T-helper 2 cell treated with Interferon-gamma antibody and Interleukin-4, amounts not matched to agents 100 ng/mL and 5 ng/mL, for 36 hours (primary cell): ENCODE data around the gene FZD4. TPM values are rescaled to one million over a fixed set of nuclear protein-coding genes. Genes with fewer than 3 reads are reported as not detected.

ENCODE experiments used
- intact Hi-C: fragments of 100-400 bp; cut with micrococcal nuclease; formaldehyde crosslinking; loops from one replicate; pipeline ENCODE4 v1.15.1; 2023
- total RNA-seq: library from RNA; stranded (reverse); gene quantifications from 2 replicates; pipeline ENCODE4 v1.2.3, GENCODE V29; 2022

FZD4 gene
- total RNA-seq, 1 donor from 2014 or later = 0.02 TPM

DNA sequence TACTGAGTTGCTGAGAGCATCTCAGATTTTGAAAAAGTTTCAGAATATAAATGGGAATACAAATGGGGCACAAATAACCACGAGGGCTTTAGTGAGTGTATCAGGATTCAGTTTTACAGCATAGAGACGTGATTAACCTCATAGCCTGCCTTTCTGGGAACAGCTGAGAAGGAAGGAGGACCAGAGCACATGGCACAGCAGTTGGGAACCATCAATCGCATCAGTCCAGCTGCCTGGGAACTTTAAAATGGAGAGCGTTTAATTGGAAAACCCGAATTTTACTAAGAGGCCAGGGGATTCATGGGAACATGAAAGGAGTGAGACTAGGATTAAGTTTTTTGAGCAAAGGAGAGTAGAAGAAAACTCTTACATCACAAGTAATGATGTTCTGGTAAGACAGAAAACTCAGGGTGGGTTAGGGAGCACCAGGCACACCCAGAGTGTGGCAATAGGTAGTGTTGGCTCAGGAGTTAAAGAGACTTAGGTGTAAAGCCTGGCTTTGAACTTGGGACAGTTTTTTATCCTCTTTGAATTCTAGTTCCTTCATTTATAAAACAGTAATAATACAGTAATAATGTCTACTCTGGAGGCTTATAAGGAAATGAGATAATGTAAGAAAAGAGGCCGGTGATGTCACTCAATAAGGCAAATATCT is 40.2 kb downstream of the FZD4 start:
- intact Hi-C loops = loop anchor here (5.0 kb wide), 1 partner anchor 1318 kb away; no protein-coding TSS in a partner anchor

DNA sequence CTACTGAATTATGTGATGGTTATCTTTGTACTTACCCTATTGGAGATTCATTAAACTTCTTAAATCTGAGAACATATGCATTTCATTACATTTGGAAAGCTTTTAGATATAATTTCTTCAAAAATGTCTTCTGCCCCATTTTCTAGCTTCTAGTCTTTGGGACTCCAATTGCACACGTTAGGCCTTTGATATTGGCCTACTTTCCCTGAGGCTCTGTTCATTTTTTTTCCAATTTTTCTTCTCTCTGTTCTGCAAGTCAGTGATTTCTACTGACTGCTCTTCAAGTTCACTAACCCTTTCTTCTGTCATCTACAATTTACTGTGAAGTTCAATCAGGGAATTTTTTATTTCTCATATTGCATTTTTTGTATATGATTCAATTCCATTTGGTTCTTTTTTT is 43.0 kb downstream of the FZD4 start:
- intact Hi-C loops = no loop called here

DNA sequence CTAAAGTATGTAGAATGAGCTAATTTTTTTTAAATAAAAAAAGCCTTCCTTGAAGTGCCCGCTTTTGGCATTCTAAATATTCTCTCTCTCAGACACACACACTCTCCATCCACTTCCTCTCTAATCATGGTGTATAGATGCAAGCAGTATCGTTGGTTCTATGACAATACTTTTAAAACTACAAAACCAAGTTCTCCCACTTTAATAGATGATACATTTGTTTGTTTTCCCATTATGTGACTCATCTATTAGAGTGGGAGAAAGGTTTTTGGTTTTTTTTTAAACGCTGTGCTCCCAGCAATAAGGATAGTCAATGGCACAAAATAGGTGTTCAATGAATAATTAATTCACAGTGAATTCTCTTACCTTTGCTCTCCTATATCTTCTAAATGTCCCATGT is 44.6 kb downstream of the FZD4 start:
- intact Hi-C loops = no loop called here

DNA sequence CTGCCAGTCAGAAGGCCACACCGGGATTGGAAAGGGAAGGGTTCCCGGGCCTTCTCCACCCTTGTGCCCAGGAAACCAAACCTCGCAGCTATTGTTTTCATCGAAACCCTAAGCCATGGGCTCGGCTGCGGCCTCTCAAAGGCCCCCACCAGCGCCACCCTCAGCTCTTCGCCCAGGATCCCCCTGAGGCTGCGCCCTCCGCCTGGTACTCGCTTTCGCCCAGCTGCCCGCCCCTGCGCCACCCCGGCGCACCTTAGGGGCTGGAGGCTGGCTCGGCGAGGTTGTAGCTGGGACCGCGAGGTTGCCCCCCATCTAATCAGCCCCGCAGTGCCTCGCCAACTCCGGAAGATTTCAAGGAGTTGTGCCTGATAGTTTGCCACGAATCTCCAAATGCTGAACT is 49.0 kb downstream of the FZD4 start:
- intact Hi-C loops = no loop called here

DNA sequence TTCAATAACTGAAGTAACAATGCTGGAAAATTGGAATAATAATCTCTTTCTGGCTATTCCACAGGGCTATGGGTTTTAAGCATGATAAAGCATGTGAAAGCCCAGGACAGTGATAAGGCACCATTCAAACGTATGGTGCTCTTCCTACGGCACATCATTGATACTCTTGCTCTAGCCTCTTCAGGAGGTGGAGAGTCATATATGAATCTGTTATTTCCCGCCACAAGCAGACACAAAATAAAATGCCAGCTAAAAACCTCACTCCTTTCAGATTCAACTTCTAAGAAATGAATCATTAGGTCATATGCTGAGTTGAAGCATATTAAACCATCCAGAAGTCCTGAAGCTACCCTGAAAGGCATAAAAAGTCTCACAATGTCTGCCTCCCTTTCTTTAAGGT is 49.9 kb downstream of the FZD4 start:
- intact Hi-C loops = no loop called here

DNA sequence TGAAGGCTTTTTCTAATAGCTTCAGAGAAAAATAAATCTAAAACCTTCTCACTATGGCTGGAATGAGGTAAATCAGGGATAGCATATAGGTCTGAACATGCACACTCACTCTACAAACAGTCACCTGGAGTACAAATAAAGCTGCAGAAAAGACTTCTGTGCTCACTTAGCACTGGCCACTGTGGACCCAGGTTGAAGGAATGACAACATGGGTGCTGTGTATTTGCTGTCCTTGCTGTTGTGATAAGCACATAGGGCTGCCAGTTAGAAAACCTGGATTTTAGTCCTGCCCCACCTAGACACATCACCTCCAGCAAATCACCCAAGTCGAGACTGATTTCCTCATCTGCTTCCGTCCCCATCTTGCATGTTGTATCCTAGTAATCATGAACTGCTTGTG is 51.2 kb downstream of the FZD4 start:
- intact Hi-C loops = no loop called here

DNA sequence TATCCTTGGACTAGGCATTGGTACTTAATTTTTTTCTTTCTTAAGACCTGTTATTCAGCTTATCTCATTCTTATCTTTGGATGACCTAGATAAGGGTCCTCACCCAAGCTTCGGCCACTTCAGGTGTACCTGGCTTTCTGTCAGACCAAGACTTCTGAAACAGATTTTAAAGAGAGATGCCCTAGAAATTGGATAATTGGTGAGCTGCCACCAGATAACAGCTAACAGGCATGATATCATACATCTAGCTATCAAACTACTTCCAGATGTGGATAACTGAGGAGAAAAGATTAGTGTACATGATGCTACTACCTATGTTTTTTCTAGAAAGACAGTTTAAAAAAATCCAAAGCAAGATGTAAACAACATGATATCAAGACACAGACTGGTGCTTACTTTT is 52.9 kb downstream of the FZD4 start:
- intact Hi-C loops = no loop called here

DNA sequence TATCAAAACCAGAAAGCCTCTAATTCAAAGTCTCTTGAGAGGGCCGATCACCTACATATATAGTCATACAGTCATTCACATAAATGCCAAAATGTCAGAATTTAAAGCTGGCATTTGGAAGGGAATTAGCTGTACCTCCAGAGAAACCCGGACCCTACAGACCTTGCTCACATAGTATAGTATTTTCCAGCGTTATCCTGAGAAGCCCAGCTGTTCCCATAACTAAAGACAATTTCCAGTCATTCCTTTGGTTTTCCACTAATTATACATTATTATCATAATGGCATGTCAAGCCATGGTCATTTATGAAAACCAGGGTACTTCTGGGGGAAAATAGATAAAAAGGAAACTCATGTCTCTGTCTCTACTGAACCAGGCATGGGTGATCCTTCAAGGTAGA is 53.6 kb downstream of the FZD4 start:
- intact Hi-C loops = no loop called here

DNA sequence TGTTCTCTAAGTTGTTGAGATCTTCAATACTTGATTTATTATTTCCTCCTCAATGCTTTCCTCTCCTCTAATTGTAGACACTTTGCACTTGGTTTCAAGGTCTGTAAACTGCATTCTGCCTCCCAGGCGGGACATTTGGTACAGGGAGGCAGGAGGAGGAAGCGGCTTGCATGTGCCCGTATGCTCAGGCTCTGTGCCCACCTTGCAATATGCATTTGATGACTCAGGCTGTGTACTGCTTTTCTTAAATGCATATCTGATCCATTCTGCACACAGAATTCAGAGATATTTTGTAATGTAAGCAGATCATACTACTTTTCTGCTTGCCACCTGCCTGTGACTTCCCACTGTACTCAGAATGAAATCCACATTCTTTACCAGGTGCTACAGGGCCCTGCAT is 55.0 kb downstream of the FZD4 start:
- intact Hi-C loops = no loop called here

DNA sequence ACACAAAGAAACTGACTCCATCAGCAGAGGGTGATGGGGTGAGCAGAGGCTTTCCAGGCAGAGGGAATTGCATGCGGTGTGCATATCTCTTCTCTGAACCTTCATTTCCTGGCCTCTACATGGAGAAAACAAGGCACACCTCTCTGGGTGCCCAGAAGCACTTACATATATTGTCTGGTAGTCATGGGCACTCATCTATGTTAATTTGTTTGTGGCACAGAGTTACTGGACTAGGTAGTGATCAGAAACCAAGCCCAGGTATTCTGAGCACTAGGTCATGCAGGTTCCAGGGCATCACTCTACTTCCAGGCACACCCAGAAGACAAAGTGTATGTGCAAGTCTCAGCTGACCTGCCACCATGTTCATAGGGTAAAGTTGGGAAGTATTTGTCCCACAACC is 56.5 kb downstream of the FZD4 start:
- intact Hi-C loops = no loop called here

DNA sequence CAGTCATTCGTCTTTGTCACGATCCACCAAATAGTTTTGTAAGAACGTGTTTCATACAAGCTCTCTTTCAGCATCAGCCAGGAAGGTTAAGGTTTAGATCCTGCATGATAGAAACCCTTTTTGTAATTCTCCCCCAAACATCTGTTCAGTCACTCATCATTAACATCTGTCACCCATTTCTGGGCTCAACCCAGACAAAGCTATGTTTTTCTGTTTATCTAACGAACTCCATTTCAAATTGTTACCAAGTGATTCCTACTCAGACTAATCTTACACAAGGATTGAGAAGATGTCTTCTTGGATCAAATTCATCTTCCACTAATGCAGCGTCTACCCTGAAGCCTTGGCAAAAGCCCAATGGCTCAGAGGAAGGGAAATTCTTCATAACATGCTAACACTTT is 58.8 kb downstream of the FZD4 start:
- intact Hi-C loops = no loop called here

Other genes with a start within 250 kb of the FZD4 start
- gene PRSS23, start 154.9 kb downstream of the FZD4 start, total RNA-seq = 0.48 and 0.75 TPM in 2 replicates
- gene TMEM135, start 82.5 kb upstream of the FZD4 start, total RNA-seq = 28.4 and 40.6 TPM in 2 replicates